IPS-20b (cell line): ENCODE measurements around the gene LRRC25.
A peak's percentile ranks its signal among the peaks of the same experiment; 100 is the strongest.
"Not testable (repeated sequence)": the region's sequence is repeated elsewhere in the genome, so short reads cannot be mapped to it uniquely, and the experiment has no call there.

Experiments
- H3K27ac ChIP-seq: one replicate; pipeline ENCODE4 v1.5.1; 2013; ENCODE audit warnings: low read length
- H3K27me3 ChIP-seq: 2 replicates; pipeline ENCODE4 v1.6.1; 2013; ENCODE audit warnings: mild to moderate bottlenecking, low read length, inconsistent platforms; ENCODE audit not compliant: insufficient read depth
- H3K36me3 ChIP-seq: 2 replicates; pipeline ENCODE4 v1.6.1; 2013; ENCODE audit warnings: low read depth, mild to moderate bottlenecking, inconsistent platforms, low read length, moderate library complexity; ENCODE audit not compliant: insufficient read depth
- H3K4me1 ChIP-seq: 2 replicates; pipeline ENCODE4 v1.6.1; 2013; ENCODE audit warnings: mild to moderate bottlenecking, control low read depth, inconsistent platforms, low read length, moderate library complexity; ENCODE audit not compliant: insufficient read depth
- H3K4me3 ChIP-seq: 2 replicates; pipeline ENCODE4 v1.5.1; 2013; ENCODE audit warnings: mild to moderate bottlenecking, low read length, inconsistent platforms
- H3K9ac ChIP-seq: 2 replicates; pipeline ENCODE4 v1.6.1; 2013; ENCODE audit warnings: low read depth, mild to moderate bottlenecking, inconsistent platforms, low read length, moderate library complexity
- H3K9me3 ChIP-seq: 2 replicates; pipeline ENCODE4 v1.6.1; 2013; ENCODE audit warnings: mild to moderate bottlenecking, low read depth, low read length, inconsistent platforms; ENCODE audit not compliant: insufficient read depth

Gene LRRC25

DNA sequence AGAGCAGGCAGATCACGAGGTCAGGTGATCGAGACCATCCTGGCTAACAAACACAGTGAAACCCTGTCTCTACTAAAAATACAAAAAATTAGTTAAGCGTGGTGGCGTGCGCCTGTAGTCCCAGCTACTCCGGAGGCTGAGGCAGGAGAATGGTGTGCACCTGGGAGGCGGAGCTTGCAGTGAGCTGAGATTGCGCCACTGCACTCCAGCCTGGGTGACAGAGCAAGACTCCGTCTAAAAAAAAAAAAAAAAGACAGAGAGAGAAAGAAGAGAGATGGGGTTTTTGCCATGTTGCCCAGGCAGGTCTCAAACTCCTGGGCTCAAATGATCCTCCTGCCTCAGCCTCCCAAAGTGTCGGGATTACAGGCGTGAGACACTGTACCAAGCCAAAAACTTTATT lies 8.3 kb upstream of the LRRC25 start:
- not testable (repeated sequence) for H3K4me3 ChIP-seq, H3K4me1 ChIP-seq, H3K36me3 ChIP-seq, H3K27ac ChIP-seq, H3K9ac ChIP-seq, H3K27me3 ChIP-seq, H3K9me3 ChIP-seq

DNA sequence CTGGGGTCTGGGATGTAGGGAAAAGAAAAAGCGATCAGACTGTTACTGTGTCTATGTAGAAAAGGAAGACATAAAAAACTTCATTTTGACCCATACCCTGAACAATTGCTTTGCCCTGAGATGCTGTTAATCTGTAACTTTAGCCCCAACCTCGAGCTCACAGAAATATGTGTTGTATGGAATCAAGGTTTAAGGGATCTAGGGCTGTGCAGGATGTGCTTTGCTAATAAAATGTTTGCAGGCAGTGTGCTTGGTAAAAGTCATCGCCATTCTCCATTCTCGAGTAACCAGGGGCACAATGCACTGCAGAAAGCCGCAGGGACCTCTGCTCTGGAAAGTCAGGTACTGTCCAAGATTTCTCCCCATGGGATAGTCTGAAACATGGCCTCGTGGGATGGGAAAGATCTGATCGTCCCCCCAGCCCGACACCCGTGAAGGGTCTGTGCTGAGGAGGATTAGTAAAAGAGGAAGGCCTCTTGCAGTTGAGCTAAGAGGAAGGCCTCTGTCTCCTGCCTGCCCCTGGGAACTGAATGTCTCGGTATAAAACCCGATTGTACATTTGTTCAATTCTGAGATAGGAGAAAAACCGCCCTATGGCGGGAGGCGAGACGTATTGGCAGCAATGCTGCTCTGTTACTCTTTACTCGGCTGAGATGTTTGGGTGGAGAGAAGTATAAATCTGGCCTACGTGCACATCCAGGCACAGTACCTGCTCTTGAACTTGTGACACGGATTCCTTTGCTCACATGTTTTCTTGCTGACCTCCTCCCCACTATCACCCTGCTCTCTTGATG lies 5.2 kb upstream of the LRRC25 start:
- not testable (repeated sequence) for H3K4me1 ChIP-seq, H3K27ac ChIP-seq, H3K4me3 ChIP-seq, H3K9ac ChIP-seq, H3K9me3 ChIP-seq, H3K36me3 ChIP-seq, H3K27me3 ChIP-seq

DNA sequence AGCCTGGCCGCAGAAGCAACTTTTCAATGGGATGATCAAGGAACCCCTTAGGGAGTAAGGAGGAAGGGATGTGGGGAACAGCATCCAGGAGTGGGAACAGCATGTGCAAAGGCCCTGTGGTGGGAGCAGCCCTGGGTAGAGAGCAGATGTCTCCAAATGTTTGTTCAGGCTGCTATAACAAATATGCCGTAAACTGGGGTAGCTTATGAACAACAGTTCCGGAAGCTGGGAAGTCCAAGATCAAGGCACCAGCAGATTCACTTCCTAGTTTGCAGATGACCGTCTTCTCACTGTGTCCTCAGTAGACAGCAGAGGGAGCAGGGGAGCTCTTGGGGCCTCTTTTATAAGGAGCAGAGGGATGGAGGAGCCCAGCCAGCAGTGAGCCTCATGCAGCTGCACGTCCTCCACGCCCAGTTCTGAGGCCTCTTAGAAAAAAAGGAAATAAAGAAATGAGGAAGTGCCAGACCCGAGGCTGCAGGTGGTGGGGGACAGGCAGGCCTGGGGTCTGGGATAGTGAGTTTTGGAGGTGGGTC lies 4.2 kb upstream of the LRRC25 start:
- Histone ChIP-seq H3K4me1 (no peaks in the 10 kb centered on the region), H3K27me3 (peaks cover 11% of the 10 kb centered on the region), H3K27ac (no peak overlapping the region), H3K9ac (no peak overlapping the region), H3K9me3 (no peaks in the 10 kb centered on the region), H3K4me3 (no peak overlapping the region), H3K36me3 (no peaks in the 10 kb centered on the region)

DNA sequence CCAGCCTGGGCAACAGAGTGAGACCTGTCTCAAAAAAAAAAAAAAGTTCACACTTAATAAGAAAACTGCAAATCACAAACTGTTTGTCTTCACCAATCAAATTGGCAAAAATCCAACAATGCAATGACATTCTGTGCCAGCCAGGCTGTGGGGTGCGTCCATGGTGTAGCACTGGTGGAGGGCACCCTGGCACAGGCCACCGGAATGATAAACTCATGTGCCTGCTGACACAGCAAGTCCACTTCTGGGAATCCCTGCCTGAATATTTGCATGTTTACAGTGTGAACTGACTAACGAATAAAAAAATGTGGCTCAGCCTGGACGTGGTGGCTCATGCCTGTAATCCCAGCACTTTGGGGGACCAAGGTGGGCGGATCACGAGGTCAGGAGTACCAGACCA lies 1.6 kb upstream of the LRRC25 start:
- Histone ChIP-seq H3K9ac (no peak overlapping the region), H3K9me3 (no peaks in the 10 kb centered on the region), H3K36me3 (no peaks in the 10 kb centered on the region), H3K27ac (no peak overlapping the region), H3K27me3 (peaks cover 11% of the 10 kb centered on the region), H3K4me3 (no peak overlapping the region), H3K4me1 (no peaks in the 10 kb centered on the region)

DNA sequence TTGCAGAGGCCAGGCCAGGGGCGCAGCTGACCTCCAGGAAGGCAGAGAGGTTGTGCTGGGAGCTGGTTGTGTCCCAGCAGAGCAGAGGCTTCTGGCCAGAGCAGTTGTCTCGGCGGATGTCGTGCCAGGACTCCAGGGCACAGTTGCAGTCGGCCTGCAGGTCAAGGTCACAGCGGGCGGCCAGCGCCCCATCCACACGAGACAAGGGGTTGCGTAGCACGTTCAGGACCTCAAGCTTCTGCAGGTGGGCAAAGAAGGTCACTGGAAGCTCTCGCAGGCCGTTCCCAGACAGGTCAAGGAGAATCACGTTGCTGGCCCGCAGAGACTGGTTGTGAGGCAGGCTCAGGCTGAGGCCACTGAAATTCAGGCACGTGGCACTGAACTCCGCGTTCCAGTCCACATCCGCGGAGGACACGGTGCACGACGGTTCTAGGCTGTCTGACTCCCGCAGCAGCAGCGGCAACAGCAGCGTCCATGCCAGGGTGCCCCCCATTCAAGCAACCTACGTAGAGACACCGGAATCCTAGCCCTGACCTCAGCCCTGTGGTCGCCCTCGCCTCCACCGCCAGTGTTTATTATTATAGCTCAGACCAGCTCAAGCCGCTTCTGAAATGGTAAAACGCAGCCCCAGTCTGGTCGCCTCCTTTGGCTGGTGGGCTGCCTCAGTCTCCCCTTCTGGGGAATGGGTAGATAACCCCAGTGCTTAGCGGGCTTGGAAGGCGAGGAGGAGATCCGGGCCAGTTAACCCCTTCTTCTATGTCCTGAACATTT lies 766 bp downstream of the LRRC25 start:
- Histone ChIP-seq H3K27ac (no peak overlapping the region), H3K4me3 (peak overlapping the region; percentile 64; the same call in 1 of the 2 replicates), H3K27me3 (peaks cover 11% of the 10 kb centered on the region), H3K36me3 (no peaks in the 10 kb centered on the region), H3K9ac (no peak overlapping the region), H3K9me3 (no peaks in the 10 kb centered on the region), H3K4me1 (no peaks in the 10 kb centered on the region)

DNA sequence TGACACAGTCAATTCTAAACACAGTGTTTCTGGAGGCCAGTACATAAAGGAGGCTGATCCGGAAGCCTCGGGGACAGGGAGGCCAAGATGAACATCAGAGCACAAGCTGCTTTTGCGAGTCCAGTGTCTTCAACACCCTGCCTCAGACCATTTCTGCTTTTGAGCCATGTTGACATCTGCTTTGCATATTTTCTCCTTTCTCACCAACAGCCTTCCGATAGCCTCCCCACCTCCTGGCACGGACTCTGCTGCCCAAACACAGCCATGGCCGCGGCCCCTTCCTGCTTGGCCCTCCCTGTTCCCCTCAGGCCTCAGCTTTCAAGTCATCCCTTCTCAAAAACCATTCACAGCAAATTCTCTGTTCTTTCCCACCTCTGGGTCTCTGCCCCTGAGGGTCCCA lies 3.6 kb downstream of the LRRC25 start:
- Histone ChIP-seq H3K36me3 (no peaks in the 10 kb centered on the region), H3K4me1 (no peaks in the 10 kb centered on the region), H3K9ac (no peak overlapping the region), H3K27me3 (peaks cover 20% of the 10 kb centered on the region), H3K9me3 (no peaks in the 10 kb centered on the region), H3K27ac (no peak overlapping the region), H3K4me3 (no peak overlapping the region)

DNA sequence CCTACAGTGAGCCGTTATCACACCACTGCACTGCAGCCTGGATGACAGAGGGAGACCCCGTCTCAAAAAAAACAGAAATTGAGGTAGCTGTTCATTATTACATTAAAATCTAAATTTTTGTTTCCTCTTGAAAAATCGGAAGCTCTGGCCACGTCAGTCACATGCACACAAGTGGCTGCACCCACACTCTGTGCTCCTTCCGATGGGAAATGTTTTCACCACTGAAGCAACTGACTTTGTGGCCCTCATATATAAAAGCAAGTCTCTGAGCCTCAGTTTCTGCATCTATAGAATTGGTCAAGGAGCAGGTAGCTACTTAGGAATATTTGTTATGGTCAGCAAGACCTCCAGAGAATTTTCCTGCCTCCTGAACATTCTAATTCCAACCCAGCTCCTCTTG lies 4.5 kb downstream of the LRRC25 start:
- Histone ChIP-seq H3K9ac (no peak overlapping the region), H3K9me3 (no peaks in the 10 kb centered on the region), H3K27me3 (peaks cover 25% of the 10 kb centered on the region), H3K27ac (no peak overlapping the region), H3K4me1 (no peaks in the 10 kb centered on the region), H3K36me3 (no peaks in the 10 kb centered on the region), H3K4me3 (no peak overlapping the region)

DNA sequence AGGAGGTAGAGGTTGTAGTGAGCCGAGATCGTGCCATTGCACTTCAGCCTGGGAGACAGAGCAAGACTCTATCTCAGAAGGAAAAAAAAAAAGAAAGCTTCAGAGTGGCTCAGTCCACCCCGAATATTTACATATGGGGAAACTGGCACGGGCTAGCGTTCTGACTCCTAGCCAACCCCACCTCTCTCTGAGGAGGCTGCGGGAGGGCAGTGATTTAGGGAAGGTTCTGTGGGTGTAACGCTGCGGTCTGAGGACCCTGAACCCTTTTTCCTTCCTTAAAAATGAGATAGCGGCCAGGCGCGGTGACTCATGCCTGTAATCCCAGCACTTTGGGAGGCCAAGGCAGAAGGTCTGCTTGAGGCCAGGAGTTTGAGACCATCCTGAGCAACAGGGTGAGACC lies 5.0 kb downstream of the LRRC25 start:
- Histone ChIP-seq H3K27ac (no peak overlapping the region), H3K4me1 (no peaks in the 10 kb centered on the region), H3K9ac (no peak overlapping the region)

DNA sequence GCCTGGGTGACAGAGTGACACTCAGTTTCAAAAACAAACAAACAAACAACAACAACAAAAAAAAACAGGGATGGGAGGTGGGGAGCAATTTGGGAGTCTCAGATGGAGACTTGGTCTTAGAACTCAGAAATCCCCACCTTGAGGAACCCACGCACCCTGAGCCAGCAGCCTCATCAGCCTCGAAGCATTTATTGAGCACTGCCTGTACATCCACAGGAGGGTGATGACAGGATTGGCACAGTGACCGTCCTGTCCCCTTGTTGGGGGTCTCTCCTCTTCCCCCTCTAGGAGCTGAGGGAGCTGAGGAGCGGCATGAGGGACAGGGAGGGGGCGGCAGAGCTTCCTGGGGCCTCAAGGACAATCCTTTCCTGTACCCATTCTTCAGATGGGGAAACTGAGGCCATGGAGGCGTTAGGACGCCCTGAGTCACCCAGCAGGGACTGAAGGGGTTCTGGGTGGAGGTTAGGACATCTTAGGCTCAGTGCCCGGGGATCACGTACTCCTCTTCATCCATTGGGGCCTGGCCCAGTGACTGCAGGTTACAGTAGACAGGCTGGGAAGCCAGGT lies 5.8 kb downstream of the LRRC25 start:
- peaks cover 30% of the 10 kb centered on the region for H3K27me3 ChIP-seq
- H3K4me1 ChIP-seq: no peaks in the 10 kb centered on the region
- H3K27ac ChIP-seq: no peak overlapping the region
- no peak overlapping the region for H3K4me3 ChIP-seq
- no peak overlapping the region for H3K9ac ChIP-seq
- no peaks in the 10 kb centered on the region for H3K9me3 ChIP-seq
- no peaks in the 10 kb centered on the region for H3K36me3 ChIP-seq

More for the DNA sequence above, 5.0 kb downstream of the LRRC25 start:
- no peaks in the 10 kb centered on the region for H3K9me3 ChIP-seq
- H3K4me3 ChIP-seq: no peak overlapping the region
- no peaks in the 10 kb centered on the region for H3K36me3 ChIP-seq
- H3K27me3 ChIP-seq: peaks cover 25% of the 10 kb centered on the region

DNA sequence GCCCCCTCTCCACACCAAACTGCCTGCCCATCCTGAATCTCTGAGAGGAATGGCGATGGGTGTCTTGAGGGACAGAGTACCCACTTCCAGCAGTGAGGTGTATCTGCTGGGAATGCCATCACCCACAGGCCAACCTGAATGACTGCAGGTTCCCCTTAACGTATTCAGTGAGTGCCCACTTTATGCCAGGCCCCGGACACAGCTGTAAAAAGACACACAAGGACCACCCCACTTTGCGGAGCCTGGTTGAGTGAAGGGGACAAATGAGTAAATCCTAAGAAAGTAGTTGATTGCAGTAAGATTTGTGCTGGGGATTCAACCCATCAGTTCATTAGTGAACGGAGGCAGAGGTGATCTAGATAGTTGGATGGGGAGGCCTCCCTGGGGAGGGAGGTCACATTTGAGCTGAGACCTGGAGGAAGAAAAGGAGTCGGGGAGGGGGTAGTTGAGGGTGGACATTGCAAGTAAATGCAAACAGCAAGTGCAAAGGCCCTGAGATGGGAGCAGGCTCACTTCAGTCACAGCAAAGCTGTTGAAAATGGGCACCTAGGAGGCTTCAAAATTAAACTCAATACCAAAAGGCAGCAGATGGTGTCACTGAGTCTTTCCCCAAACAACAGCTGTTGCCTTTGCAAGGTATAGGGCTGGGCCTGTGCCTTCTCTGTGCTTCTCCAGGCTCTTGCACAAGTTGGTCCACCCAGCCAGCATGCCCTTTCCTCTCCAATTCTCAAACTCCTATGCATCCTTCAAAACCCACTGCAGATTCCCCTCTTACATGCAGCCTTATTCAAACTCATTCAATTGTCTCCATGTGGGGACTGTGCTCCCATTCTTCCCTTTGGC lies 7.1 kb downstream of the LRRC25 start:
- H3K9ac ChIP-seq: no peak overlapping the region
- H3K4me3 ChIP-seq: no peak overlapping the region
- H3K27ac ChIP-seq: no peak overlapping the region
- H3K4me1 ChIP-seq: no peaks in the 10 kb centered on the region
- no peaks in the 10 kb centered on the region for H3K36me3 ChIP-seq
- peaks cover 34% of the 10 kb centered on the region for H3K27me3 ChIP-seq
- no peaks in the 10 kb centered on the region for H3K9me3 ChIP-seq

DNA sequence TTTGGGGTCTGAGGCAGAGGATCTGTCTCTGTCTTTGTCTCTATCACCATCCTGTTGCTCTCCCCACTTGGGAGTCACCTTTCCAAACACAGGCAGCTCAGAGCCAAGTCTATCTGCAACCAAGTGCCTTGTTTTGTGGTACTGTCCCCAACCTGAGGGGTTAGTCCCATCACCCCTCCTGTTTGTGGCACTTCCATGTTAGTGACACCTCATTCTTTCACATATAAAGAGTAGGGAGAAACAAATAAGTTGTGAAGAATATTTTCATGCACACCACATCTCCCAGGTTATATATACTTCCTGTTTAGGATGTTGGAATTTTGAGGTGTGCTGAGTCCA lies 7.7 kb downstream of the LRRC25 start:
- no peak overlapping the region for H3K9ac ChIP-seq
- no peaks in the 10 kb centered on the region for H3K36me3 ChIP-seq
- no peak overlapping the region for H3K27ac ChIP-seq
- H3K9me3 ChIP-seq: no peaks in the 10 kb centered on the region
- peaks cover 34% of the 10 kb centered on the region for H3K27me3 ChIP-seq
- H3K4me1 ChIP-seq: no peaks in the 10 kb centered on the region
- no peak overlapping the region for H3K4me3 ChIP-seq
